ENCODE measurements around the gene MEF2D.

MEF2D gene

DNA sequence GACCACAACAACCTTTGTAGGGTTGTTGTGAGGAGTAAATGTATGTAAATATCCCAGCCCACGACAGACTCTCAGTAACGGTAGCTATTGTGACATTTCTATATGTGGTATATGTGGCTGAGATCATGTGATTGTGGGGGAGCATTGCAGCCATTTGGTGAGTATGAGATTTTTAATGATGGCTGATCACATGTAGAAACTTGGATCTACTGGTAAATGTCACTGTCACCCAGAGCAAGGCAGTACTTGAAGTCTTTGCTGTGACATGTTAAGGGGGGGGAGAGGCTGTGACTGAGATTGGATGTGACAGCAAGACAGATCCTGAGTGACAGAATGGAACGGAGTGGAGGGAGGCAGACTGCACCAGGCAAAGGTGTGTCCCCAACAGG lies 23.9 kb upstream of the MEF2D start:
- DNase-seq (ENCODE audit: low spot score) (no peak), FAIRE-seq (no peak)

DNA sequence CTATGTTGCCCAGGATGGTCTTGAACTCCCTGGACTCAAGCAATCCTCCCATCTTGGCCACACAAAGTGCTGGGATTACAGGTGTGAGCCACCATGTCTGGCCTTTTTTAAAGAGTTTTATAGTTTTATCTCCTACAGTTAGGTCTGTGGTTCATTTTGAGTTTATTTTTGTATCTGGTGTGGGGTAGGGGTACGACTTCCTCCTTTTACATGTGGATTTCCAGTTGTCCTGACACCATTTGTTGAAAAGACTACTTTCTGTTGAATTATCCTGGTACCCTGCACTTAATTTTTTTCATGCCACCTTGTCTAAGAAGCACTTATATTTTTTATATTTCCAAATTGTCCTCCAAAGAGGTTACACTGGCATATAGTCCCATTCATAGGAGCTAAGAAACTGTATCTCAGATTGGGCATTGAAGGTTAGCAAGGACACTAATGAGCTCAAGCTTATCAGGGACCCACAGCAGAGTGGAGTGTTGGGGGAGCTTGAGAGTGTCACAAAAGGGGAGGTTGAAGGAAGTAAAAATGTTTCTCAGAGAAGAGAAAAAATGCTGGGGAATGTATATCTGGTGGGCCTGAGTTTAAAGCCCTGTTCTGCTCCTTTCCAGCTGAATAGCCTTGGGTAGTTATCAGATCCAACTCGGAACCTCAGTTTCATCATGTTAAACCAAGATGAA lies 23.4 kb upstream of the MEF2D start:
- no peak for DNase-seq (ENCODE audit: low spot score)
- FAIRE-seq = no peak

DNA sequence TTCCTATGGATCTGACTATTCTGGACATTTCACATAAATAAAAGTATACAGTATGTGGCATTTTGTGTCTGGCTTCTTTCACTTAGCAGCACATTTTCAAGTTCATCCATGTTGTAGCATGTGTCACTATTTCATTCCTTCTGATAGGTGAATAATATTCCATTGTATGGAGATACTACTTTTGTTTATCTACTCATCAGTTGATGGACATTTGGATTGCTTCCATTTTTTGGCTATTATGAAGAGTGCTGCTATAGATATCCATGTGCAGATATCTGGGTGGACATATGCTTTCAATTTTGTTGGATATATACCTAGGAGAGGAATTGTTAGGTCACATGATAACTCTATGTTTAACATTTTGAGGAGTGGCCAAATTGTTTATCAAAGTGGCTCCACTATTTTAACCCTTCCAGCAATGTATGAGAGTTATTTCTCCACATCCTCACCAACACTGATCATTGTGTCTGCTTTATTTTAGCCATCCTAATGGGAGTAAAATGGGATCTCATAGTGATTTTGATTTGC lies 21.9 kb upstream of the MEF2D start:
- no peak for FAIRE-seq
- DNase-seq (ENCODE audit: low spot score) = no peak

DNA sequence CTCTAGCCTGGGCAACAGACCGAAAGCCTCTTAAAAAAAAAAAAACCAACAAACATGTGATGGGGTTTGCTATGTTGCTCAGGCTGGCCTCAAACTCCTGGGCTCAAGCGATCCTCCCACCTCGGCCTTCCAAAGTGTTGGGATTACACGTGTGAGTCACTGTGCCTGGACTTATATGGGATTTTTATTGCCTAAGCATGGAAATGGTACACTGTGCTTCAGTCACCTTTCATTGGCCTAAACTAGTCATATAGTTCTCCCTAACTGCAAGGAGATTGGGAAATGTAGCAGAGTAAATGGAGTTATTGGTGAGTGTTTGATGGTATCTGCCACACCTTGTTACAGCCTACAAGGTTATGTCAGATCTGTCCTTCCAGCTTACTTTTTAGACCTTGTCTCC lies 17.2 kb upstream of the MEF2D start:
- DNase-seq (ENCODE audit: low spot score) = no peak
- no peak for FAIRE-seq

DNA sequence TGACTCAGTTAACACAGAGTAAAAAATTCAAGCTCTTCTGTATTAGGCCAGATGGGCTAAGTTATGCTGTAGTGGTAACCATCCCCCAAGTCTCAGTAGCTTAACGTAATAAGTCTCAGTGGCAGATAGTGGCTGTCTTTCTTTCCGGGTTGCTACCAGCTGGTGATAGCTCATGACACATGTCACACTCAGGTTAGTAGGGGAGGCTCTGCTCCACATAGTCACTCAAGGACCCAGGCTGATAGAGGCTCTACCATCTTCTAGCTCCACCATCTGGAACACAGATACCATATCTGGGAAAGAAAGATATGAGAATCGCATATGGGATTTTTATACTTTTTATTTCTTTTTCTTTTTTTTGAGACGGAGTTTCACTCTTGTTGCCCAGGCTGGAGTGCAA lies 16.2 kb upstream of the MEF2D start:
- FAIRE-seq (no peak), DNase-seq (ENCODE audit: low spot score) (no peak)

DNA sequence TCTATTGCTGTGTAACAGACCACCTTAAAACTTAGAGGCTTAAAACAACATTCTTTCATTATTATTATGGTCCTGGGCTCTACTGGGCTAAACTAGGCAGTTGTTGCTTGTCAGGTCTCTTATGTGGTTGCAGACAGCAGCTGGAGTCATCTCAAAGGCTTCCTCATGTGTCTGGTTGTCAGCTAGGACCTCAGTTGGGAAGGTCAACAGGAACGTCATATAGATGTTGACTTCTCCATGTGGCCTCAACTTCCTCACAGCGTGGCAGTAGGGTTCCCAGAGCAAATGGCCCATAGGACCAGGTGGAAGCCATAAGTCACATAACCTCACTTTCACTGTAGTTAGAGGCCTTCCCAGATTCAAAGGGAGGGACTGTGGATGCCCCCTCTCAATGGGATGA lies 15.4 kb upstream of the MEF2D start:
- FAIRE-seq = no peak

DNA sequence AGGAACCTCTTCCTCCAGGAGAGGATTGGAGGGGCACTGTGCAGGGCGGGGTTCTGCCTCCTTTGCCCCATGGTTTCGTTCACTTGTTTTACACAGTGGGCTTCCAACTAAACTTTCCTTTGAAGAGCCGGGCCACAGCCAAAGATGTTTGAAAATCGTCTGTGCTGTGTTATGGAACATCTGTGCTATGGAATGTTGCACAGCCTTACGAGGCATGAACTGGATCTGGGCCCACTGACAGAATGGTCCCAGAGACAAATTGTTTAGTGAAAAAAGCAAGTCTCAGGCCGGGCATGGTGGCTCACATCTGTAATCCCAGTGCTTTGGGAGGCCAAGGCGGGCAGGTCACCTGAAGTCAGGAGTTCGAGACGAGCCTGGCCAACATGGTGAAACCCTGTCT lies 12.6 kb upstream of the MEF2D start:
- no peak for DNase-seq (ENCODE audit: low spot score)

More for the DNA sequence above, 15.4 kb upstream of the MEF2D start:
- no peak for DNase-seq (ENCODE audit: low spot score)

DNA sequence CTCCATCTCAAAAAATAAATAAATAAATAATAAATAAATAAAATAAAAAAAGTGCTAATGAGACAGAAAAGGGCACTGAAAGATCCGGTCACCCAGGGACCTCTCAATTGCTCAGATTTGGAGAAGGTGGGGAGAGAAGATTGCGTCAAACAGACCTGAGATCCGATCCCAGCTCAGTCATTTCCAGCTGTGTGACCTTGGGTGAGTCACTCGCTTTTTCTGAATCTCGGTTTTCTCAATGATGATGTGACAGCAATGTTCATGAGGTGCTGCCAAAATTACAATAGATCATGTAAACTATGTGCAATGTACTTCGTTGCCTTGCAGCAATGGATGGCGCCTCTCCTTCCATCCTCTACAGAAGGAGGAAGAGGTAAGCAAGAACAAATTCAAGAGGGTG lies 11.1 kb upstream of the MEF2D start:
- DNase-seq (ENCODE audit: low spot score) (no peak), FAIRE-seq (no peak)

More for the DNA sequence above, 12.6 kb upstream of the MEF2D start:
- no peak for FAIRE-seq

DNA sequence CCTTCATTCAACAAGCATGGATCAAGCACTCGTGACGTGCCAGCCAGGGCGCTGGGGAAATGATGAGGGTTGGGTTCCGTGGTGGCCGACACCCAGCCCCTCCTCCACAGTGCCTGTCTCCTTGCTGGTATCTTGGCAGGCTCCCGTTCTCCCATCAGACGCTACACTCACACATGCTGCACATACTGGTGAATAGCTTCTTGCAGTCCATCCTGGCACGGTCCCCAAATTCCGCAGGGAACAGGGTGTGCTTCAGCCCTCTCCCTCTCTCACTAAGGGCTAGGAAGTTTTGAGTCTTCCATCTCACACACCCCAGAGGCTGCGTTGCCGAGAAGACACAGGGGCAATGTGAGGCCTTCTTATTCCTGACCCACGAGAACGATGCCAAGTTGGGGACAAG lies 10.1 kb upstream of the MEF2D start:
- no peak for DNase-seq (ENCODE audit: low spot score)
- FAIRE-seq = no peak

DNA sequence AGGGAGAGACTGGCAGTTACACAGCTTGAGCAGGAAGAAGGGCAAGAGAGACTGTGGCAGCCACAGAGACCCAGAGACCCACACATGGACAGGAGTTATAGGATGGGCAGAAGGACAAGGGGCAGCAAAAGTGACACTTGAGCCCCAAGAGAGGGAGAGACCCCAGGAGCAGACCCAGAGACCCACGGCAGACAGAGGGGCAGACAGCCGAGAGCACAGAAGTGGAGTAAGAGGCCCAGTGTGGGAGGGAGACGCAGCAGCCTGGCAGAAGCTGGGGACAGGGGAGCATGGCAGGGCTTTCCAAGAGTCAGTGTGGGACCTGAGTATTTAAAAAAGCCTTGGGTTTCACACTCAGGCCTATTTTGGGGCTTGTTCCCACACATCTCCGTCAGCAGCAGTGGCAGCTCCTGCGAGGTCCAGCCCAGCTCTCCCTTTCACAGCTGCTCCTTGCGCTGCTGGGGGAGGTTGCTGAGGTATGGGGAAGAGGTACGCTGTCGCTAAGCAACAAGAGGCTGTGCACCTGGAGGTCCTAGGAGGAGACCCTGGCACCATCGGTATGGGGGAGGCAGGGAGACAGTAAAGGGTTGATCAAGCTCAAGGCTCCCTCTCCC lies 9.0 kb upstream of the MEF2D start:
- no peak for FAIRE-seq
- DNase-seq (ENCODE audit: low spot score) = no peak

DNA sequence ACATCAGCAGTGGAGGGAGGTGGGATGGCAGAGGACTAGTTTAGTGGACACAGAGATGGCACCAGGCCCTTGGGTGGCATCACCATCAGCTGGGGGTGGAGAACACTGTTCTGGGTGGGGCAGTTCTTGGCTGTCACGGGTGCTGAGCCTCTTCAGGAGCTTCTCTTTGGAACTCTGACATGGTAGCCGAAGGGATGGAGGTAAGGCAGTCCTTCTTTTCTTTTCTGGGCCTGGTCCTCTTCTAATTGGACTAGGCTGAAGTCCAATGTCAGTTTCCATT lies 8.3 kb upstream of the MEF2D start:
- DNase-seq (ENCODE audit: low spot score) = no peak
- FAIRE-seq = no peak

DNA sequence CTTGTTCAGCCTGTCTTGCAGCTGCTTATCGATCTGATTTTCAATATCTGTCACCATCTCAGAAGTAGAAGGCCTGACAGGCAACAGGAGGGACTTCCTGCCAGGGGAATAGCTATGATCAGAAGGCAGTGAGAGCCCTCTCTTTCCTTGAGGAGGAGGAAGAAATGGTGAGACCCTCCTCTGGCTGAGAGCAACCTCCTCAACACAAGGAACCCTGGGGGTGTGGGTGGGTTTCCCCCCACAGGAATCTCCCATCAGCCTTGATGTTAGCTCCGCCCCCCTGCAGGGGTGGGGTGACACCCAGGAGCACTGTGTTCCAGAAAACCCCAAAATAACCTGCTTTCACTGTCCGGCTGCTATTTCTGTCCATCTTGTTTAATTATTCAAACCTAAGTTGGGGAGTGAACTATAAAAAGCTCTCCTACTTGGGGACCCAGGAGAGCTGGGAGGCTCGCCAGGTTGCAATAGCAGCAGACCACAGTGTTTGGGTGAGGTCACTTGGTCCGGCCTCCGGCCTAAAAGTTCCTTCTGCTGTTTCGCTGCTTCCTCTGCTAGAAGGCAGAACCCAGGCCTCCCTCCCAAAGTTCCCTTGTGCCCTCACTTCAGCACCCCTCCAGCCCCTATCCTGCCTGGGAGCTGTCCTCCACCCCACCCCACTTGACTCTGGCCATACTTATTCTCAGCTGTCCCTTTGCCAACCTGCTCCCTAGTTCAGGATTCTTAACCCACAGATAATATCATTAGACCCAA lies 7.8 kb upstream of the MEF2D start:
- no peak for FAIRE-seq
- no peak for DNase-seq (ENCODE audit: low spot score)

DNA sequence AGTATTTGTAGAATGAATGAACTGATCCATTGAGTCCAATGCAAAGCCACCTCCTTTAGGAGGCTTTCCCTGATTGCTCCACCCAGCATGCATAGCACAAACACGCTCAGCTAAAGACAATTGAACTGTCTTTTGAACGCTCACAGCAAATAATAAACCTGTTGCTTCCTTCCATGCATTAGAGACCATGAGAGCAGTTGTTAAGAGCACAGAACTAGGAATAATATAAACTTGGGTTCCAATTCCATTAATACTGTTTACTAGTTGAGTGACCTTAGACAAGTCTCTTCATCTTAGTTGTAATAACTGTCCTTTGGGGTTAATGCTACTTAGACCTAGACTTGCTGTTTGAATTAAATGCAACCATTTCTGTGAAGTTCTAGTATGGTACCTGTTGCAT lies 5.9 kb upstream of the MEF2D start:
- FAIRE-seq (no peak), DNase-seq (ENCODE audit: low spot score) (no peak)

DNA sequence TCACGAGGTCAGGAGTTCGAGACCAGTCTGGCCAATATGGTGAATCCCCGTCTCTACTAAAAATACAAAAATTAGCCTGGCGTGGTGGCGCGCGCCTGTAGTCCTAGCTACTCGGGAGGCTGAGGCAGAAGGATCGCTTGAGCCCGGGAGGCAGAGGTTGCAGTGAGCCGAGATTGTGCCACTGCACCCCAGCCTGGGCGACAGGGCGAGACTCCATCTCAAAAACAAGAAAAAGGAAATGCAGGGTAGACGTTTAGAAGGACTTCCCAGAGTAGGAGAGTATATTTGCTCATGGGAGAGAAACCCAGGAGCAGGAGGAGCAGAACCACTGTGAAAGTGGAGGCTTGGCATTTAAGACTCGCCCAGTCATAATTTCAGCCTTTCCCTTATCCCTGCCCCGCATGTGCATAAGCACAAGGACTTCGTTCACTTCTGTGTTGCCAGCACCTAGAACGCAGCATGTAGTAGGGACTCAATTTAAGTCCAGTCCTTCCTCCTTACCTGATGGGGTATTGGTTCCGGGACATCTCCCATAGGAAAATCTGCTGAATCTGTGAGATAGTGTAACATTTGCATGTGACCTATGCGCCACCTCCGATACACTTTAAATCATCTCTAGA lies 5.2 kb upstream of the MEF2D start:
- FAIRE-seq (no peak), DNase-seq (ENCODE audit: low spot score) (no peak)

DNA sequence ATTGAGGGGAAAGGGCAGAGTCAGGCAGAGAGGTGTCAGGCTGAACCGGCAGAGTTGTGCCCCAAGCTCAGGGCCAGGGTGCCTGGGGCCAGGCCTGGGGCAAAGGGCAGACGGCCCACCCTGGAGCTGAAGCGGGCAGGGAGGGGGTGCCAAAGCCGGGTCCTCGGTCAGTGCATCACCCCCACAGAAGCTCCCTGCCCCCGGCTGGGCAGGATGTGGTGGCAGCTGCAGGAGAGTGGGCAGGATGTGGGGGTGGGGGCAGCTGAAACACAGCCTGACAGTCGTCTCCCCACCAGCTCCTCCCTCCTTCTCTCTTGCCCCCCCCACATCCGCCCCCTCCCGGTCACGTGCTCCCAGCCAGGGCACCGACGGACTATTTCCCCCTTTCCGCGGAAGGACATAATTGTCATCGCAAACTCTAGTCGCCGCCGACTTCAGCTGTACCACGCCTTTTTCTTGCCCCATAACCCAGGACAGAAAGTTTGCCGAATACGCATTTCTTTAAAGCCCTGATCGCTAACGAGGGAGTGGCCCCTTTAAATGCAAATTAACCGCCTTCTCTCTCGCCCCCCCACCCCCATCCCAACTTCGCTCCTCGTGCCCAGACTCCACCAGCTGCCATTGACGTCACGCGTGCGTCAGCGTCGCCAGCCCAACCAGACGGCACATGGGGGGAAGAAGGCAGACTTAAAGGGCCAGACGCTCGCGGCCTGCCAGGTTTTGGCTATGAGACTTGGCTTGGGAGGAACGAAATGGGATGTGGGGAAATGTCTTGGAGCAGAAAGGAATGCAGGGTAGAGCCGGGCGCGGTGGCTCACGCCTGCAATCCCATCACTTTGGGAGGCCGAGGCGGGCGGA lies 4.5 kb upstream of the MEF2D start:
- peak; percentile 9 for FAIRE-seq
- peak; percentile 95 for DNase-seq (ENCODE audit: low spot score)

DNA sequence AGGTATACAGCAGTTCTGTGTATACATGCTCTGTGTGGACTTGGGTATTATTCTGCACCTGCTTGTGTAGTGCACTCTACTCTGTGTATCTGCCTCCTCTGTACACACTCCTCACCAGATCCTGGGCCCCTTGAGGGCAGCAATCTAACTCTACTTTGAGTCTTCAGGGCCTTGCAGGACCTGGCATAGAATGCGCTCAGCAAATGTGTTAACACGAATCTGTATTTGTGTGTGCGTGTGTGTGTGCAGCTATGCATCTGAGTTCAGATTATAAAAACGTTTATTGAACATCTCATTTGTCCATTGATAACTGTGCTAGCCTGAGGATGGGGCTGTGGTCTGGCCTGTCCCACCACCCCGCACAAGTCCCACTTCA lies 3.9 kb upstream of the MEF2D start:
- FAIRE-seq = no peak
- no peak for DNase-seq (ENCODE audit: low spot score)

DNA sequence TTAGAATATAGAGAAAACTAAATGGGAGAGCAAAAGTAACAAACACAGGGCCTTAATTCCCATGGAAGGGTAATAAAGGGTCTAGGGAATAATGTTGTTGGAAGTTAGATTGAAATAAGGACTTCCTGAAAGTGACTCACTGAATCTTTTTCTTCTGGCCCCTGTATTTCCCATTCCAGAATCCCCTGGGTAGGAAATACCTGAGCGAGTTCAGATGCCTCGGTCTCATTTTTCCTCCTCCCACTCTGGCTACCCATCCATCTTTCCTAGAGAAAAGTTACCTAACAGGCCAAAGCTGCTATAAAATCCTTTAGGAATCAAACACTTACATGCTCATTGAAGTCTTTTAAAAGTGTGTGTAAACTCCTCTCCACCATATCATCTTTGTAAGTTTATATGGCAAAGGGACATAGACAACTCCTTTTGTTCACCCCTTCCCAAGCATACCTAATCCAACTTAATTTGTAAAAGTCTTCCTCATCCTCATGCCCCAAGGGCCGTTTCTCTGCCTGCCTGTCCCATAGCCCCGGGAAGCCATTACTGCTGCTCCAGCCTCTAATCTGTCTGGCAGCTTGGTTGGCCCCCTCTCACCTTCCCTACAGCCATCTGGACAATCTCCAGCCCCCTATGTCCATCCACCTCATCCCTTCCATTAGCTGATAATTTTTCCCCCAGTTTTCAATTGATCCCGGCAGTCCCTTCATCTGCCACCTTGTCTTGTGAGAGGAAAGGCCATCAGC lies 3.3 kb upstream of the MEF2D start:
- FAIRE-seq = no peak
- DNase-seq (ENCODE audit: low spot score) = no peak

DNA sequence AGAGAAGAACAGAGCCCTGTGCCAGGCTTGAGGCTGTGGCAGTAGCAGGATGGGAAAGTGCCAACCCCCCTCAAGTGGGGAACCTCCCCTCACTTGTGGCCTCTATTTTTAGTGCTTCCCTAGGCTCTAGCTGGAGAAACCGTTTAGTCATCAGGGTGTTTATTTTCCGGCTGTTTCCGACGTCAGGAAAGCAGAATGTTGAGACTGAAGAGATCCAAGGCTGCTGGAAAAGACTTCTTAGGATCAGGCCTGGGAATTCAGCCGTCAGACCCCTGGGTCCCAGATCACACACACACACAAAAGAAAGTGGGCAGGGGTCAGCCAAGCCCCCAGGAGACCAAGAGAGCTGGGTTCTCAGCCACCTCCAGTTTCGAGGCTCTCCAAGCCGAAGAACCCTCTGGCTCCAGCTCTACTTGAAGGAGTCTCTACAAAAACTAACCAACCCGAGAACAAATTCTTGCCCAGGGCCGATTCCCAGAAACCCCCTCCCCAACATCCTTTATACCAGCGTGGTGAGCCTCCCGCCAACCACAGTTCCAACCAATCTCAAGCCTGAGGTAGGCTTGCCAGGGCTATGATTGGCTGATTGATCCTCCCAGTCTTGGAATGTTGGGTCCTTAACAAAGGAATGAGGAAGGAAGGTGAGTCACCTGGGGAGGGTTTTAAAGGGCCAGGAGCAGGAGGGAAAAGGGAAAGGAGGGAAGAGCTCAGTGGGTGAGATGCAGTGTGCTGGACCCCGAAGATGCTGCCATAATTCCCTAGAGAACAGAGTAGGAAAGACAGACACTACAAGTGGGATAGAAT lies 2.5 kb upstream of the MEF2D start:
- DNase-seq (ENCODE audit: low spot score) (peak; percentile 89), FAIRE-seq (no peak)

DNA sequence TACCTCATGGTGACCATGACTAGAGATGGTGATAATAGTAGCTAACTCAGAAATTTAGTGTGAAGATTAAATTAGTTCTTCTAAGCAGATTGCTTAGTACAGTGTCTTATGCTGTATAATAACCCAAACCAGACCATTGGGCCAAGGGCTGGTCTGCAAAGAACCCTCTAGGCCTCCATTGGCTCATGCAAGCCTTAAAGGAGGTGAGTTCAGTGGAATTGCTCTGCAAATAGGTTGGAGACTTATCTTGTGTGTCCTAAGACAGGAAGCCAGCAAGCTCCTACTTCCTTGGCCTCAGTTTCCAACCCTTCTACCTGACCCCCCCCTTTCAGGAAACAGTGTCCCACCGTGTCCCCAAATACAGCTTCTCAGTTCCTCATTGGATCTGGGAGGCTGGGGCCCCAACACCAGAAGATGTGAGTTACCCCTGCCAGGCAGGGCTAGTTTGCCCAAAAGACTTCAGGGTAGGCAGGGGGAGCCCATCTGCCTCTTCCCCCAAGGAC lies 1.9 kb upstream of the MEF2D start:
- no peak for DNase-seq (ENCODE audit: low spot score)
- no peak for FAIRE-seq
